NCI-H82 (cell line): ENCODE measurements around the gene FGF6.
"Not testable (repeated sequence)": the region's sequence is repeated elsewhere in the genome, so short reads cannot be mapped to it uniquely, and the experiment has no call there.

Experiments
- DNase-seq: peaks from one replicate; lab custom pipeline; 2025; lab: John Stamatoyannopoulos, UW

FGF6 gene

GRCh38 chr12:4445156-4446101 is at the start of gene FGF6:
Gene FGF6, minus strand, starts transcription at chr12:4445815. Its CDS starts 245 bp downstream, at chr12:4445570.
- DNase-seq: no peak

GRCh38 chr12:4490973-4491372 is 45.4 kb upstream of the FGF6 start:
- no peak for DNase-seq

- no peak for DNase-seq
Measured at GRCh38 chr12:4489556-4489955, 43.9 kb upstream of the FGF6 start.

GRCh38 chr12:4486980-4487379 is 41.4 kb upstream of the FGF6 start:
- no peak for DNase-seq

GRCh38 chr12:4486049-4486699 is 40.6 kb upstream of the FGF6 start:
- DNase-seq: no peak

GRCh38 chr12:4483885-4484823 is 38.5 kb upstream of the FGF6 start:
- peak; percentile 42 for DNase-seq

- peak; percentile 40 for DNase-seq
Measured at GRCh38 chr12:4482936-4483335, 37.3 kb upstream of the FGF6 start.

GRCh38 chr12:4478933-4479332 is 33.3 kb upstream of the FGF6 start:
- DNase-seq: no peak

GRCh38 chr12:4477129-4477528 is 31.5 kb upstream of the FGF6 start:
- DNase-seq: no peak

GRCh38 chr12:4472046-4472445 is 26.4 kb upstream of the FGF6 start:
- DNase-seq: no peak

- DNase-seq: no peak
Measured at GRCh38 chr12:4471256-4471655, 25.6 kb upstream of the FGF6 start.

GRCh38 chr12:4468994-4469393 is 23.4 kb upstream of the FGF6 start:
- no peak for DNase-seq

- no peak for DNase-seq
Measured at GRCh38 chr12:4460761-4461160, 15.1 kb upstream of the FGF6 start.

GRCh38 chr12:4455849-4456248 is 10.2 kb upstream of the FGF6 start:
- not testable (repeated sequence) for DNase-seq

- DNase-seq: no peak
Measured at GRCh38 chr12:4454315-4454860, 8.8 kb upstream of the FGF6 start.

- no peak for DNase-seq
Measured at GRCh38 chr12:4451694-4452093, 6.1 kb upstream of the FGF6 start.

GRCh38 chr12:4450551-4451112 is 5.0 kb upstream of the FGF6 start:
- no peak for DNase-seq

GRCh38 chr12:4449851-4450221 is 4.2 kb upstream of the FGF6 start:
- DNase-seq: no peak

- no peak for DNase-seq
Measured at GRCh38 chr12:4448943-4449850, 3.6 kb upstream of the FGF6 start.

- DNase-seq: no peak
Measured at GRCh38 chr12:4448371-4448940, 2.8 kb upstream of the FGF6 start.
